SK-N-MC (cell line): Measurements from ENCODE around the gene SLC25A3.

Source experiments
- EZH2 ChIP-seq: fragments of 200-600 bp; sonication (generic); IDR thresholded peaks from one replicate; pipeline ENCODE4 v1.6.1; 2017; ENCODE audit warnings: antibody characterized with exemption
- FOXP2 ChIP-seq: optimal IDR thresholded peaks from 2 replicates; pipeline ENCODE3; 2011; ENCODE audit warnings: mild to moderate bottlenecking, moderate library complexity; ENCODE audit not compliant: insufficient read depth; ENCODE audit errors: extremely low read length, control extremely low read depth
- POLR2AphosphoS5 ChIP-seq: IDR thresholded peaks from 2 replicates; pipeline ENCODE4 v1.6.1; 2012; ENCODE audit warnings: mild to moderate bottlenecking, low read depth, low read length, borderline replicate concordance

GRCh38 chr12:98594050-98594835 is 757 bp downstream of the SLC25A3 start:
- TF ChIP-seq EZH2 (no peak), POLR2AphosphoS5 (no peak), FOXP2 (no peak)
